HG03064 (cell line): ENCODE results near the gene BEX2.

ENCODE experiments used
- ATAC-seq: cut with Tn5 transposase; IDR thresholded peaks from one replicate; pipeline ENCODE4 v1.9.1; 2021; ENCODE audit warnings: low read depth; ENCODE audit not compliant: unreplicated experiment

BEX2 gene

GRCh38 chrX:103275947-103276567 is 34.7 kb downstream of the BEX2 start:
- no peak for ATAC-seq

DNA sequence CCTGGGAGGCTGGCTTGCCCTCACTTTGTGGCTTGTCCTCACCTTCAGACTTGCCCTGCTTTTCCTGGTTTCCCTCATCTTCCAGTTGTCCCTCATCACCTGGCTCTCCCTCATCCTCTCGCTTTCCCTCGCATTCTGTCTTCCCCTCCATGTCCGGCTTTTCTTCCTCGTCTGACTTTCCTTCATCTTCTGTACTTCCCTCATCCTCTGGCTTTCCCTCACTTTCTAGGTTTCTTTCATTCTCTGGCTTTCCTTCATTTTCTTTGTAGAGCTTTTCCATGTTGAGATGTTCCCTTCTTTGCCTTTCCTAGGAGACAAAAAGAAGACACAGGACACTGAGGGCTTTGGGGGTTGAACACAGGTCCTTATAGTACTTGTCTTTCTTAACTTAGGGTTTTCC is 36.5 kb downstream of the BEX2 start:
- ATAC-seq, result no peak
